Prostate gland (tissue), 2 donors: ENCODE results near the gene C1S.

Experiments used
- CTCF ChIP-seq, 4 experiments: fragments of 200-600 bp in 2 of 4; fragments of 450-650 bp in 2 of 4; sonication (generic) in 2 of 4; IDR thresholded peaks; 1 replicate in 3 of 4; 2 replicates in 1 of 4; pipeline ENCODE4 v1.5.1; 2016 to 2019; ENCODE audit warnings: antibody characterized with exemption in 4 of 4, mild to moderate bottlenecking in 2 of 4, moderate library complexity in 2 of 4
- POLR2A ChIP-seq: fragments of 450-650 bp; IDR thresholded peaks from one replicate; pipeline ENCODE4 v1.6.1; 2016; ENCODE audit warnings: antibody characterized with exemption, mild to moderate bottlenecking
- POLR2AphosphoS5 ChIP-seq: sonication (generic); formaldehyde crosslinking; IDR thresholded peaks from one replicate; pipeline ENCODE4 v1.6.1; 2017; ENCODE audit warnings: antibody characterized with exemption

- TF ChIP-seq CTCF (IDR thresholded peaks at IDR 0.05) (no peak), POLR2AphosphoS5 (no peak), POLR2A (no peak)
Observed at GRCh38 chr12:7114008-7114407, 53.5 kb downstream of the C1S start.
